ENCODE measurements around the gene CSNK1G2. TPM values are rescaled to one million over a fixed set of nuclear protein-coding genes. Genes with fewer than 3 reads are reported as not detected.

Gene CSNK1G2
- total RNA-seq: 78.5 and 103 TPM in 2 replicates

GRCh38 chr19:1941146-1942077 is at the start of gene CSNK1G2:
Gene CSNK1G2, plus strand, starts transcription at chr19:1941172. Its CDS starts 28,601 bp downstream, at chr19:1969773.

GRCh38 chr19:1905110-1905862 is 35.7 kb upstream of the CSNK1G2 start, which contains the start of the genes ADAT3 and SCAMP4:
Gene ADAT3, plus strand, starts transcription at chr19:1905399. Its CDS starts 6,649 bp downstream, at chr19:1912048.
Gene SCAMP4, plus strand, starts transcription at chr19:1905399. Its CDS starts 9,621 bp downstream, at chr19:1915020.

GRCh38 chr19:2015608-2015950 is 74.6 kb downstream of the CSNK1G2 start, which contains the start of gene BTBD2:
Gene BTBD2, minus strand, starts transcription at chr19:2015714. Its CDS starts 11 bp downstream, at chr19:2015703.

Other genes starting within 250 kb of the CSNK1G2 start
- not detected in 2 replicates for gene ONECUT3, start 187.7 kb upstream of the CSNK1G2 start, total RNA-seq
- 1.8 TPM in 2 replicates for gene ATP8B3, start 128.9 kb upstream of the CSNK1G2 start, total RNA-seq
- gene REXO1, start 92.7 kb upstream of the CSNK1G2 start, total RNA-seq: 7.6 and 14.9 TPM in 2 replicates
- 7.4 and 14.1 TPM in 2 replicates for gene KLF16, start 77.6 kb upstream of the CSNK1G2 start, total RNA-seq
- 68.5 and 69.1 TPM in 2 replicates for gene ABHD17A, start 55.7 kb upstream of the CSNK1G2 start, total RNA-seq
- 2.5 and 4.1 TPM in 2 replicates for gene ADAT3, start 35.8 kb upstream of the CSNK1G2 start, total RNA-seq
- gene SCAMP4, start 35.8 kb upstream of the CSNK1G2 start, total RNA-seq: 64.1 and 66.8 TPM in 2 replicates
- 116 and 142 TPM in 2 replicates for gene BTBD2, start 74.5 kb downstream of the CSNK1G2 start, total RNA-seq
- gene MKNK2, start 110.1 kb downstream of the CSNK1G2 start, total RNA-seq: 136 and 225 TPM in 2 replicates
- 32.0 and 42.9 TPM in 2 replicates for gene MOB3A, start 155.2 kb downstream of the CSNK1G2 start, total RNA-seq
- gene IZUMO4, start 155.7 kb downstream of the CSNK1G2 start, total RNA-seq: 0.72 and 1.1 TPM in 2 replicates
- gene AP3D1, start 210.4 kb downstream of the CSNK1G2 start, total RNA-seq: 162 and 205 TPM in 2 replicates
- 7.8 and 8.6 TPM in 2 replicates for gene DOT1L, start 222.8 kb downstream of the CSNK1G2 start, total RNA-seq

Measured in smooth muscle cell of the pulmonary artery (primary cell).